Measurements from ENCODE around the gene TMPRSS11B. TPM values are rescaled to one million over a fixed set of nuclear protein-coding genes. Genes with fewer than 3 reads are reported as not detected.

Gene TMPRSS11B
- total and polyA plus RNA-seq, 2 experiments from 2014 or later, result not detected

DNA sequence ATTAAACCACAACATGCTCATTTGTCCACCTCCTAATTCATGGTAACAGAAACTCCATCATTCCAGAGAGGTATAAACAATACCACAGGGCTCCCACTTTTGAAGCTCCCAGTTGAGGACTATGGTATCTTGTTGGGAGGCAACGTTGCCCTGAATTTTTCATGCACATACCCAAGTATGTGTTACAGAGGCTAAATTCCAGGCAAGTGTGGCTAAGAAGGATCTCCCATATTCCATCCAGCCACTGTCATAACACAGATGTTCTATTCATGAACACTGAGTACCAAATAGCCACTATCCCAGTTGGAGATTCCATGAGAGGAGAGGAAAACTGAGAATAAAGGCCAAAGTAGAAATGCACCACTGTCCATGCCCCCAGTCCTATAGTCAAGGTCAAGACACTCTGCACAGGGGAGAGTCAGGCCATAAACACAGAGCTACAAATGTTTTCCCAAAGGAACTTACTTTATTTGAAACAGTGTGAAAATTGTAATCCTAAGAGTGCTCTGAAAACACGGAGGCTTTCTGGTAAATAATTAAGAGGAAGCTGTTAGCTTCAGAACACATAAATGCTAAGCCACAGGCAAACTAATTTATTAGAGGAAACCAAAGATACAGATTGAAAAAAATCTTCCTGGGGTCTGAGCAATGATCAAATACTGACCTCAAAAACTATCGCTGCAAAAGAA is 42.4 kb upstream of the TMPRSS11B start:
- Histone ChIP-seq H2AFZ (peak overlapping the region; percentile 70), H4K20me1 (replicated peaks; ENCODE audit: insufficient read depth) (no peaks in the 10 kb centered on the region), H3K4me1 (ENCODE audit: insufficient read depth) (peaks cover 15% of the 10 kb centered on the region), H3K4me2 (no peak overlapping the region), H3K36me3 (ENCODE audit: insufficient read depth) (no peaks in the 10 kb centered on the region), H3K9me2 (ENCODE audit: insufficient read depth) (no peaks in the 10 kb centered on the region), H3K79me2 (replicated peaks; ENCODE audit: insufficient read depth) (no peaks in the 10 kb centered on the region), H3K27me3 (ENCODE audit: insufficient read depth) (no peaks in the 10 kb centered on the region), H3K4me3 (no peak overlapping the region), H3F3A (replicated peaks; ENCODE audit: low read depth) (no peaks in the 10 kb centered on the region), H3K27ac (ENCODE audit: low read depth) (no peak overlapping the region)
- DNase-seq (ENCODE audit: low spot score), result no peak
- no peak for ATAC-seq
- no peak overlapping the region for H3K4me3 Mint-ChIP-seq
- peaks cover 15% of the 10 kb centered on the region for H3K9me3 Mint-ChIP-seq
- H3K27me3 Mint-ChIP-seq (ENCODE audit: insufficient read depth, low read depth, poor library complexity), result no peaks in the 10 kb centered on the region
- H3K4me1 Mint-ChIP-seq, result peaks cover 19% of the 10 kb centered on the region; the same call in 2 of the 3 replicates
- H3K27ac Mint-ChIP-seq, result no peak overlapping the region
- TF ChIP-seq EZH2phosphoT487 (IDR thresholded peaks at IDR 0.05; ENCODE audit: unreplicated experiment) (no peak), ZNF114 (CRISPR knock-in tag; IDR thresholded peaks at IDR 0.05) (no peak), POLR2AphosphoS5 (IDR thresholded peaks at IDR 0.05; ENCODE audit: low read depth) (no peak), CREB1 (CRISPR knock-in tag; IDR thresholded peaks at IDR 0.05; ENCODE audit: low read depth) (no peak), ZNF331 (CRISPR knock-in tag; IDR thresholded peaks at IDR 0.05; ENCODE audit: low read depth) (no peak)
- peaks cover 13% of the 10 kb centered on the region; the same call in 1 of the 3 replicates for H3K36me3 Mint-ChIP-seq (ENCODE audit: low read depth)

- no peak for ATAC-seq
- Mint-ChIP-seq H3K27me3 (ENCODE audit: insufficient read depth, low read depth, poor library complexity) (peaks cover 2% of the 10 kb centered on the region), H3K4me3 (no peak overlapping the region), H3K9me3 (no peaks in the 10 kb centered on the region), H3K36me3 (ENCODE audit: low read depth) (no peaks in the 10 kb centered on the region), H3K27ac (no peak overlapping the region), H3K4me1 (peaks cover 19% of the 10 kb centered on the region; the same call in 2 of the 3 replicates)
- Histone ChIP-seq H3K27me3 (ENCODE audit: insufficient read depth) (no peaks in the 10 kb centered on the region), H3K4me3 (no peak overlapping the region), H3K36me3 (ENCODE audit: insufficient read depth) (no peaks in the 10 kb centered on the region), H2AFZ (no peak overlapping the region), H3K4me1 (ENCODE audit: insufficient read depth) (peaks cover 15% of the 10 kb centered on the region), H3K9me2 (ENCODE audit: insufficient read depth) (no peaks in the 10 kb centered on the region), H3K4me2 (no peak overlapping the region), H3F3A (replicated peaks; ENCODE audit: low read depth) (no peaks in the 10 kb centered on the region), H4K20me1 (replicated peaks; ENCODE audit: insufficient read depth) (no peaks in the 10 kb centered on the region), H3K27ac (ENCODE audit: low read depth) (no peak overlapping the region), H3K79me2 (replicated peaks; ENCODE audit: insufficient read depth) (no peaks in the 10 kb centered on the region)
- no peak for DNase-seq (ENCODE audit: low spot score)
- TF ChIP-seq JUNB (IDR thresholded peaks at IDR 0.05; ENCODE audit: unreplicated experiment) (no peak), EZH2phosphoT487 (IDR thresholded peaks at IDR 0.05; ENCODE audit: unreplicated experiment) (no peak), STAT1 (IDR thresholded peaks at IDR 0.05; ENCODE audit: unreplicated experiment) (no peak), ZNF114 (CRISPR knock-in tag; IDR thresholded peaks at IDR 0.05) (no peak), NANOG (IDR thresholded peaks at IDR 0.05; ENCODE audit: borderline replicate concordance) (no peak), POLR2AphosphoS5 (IDR thresholded peaks at IDR 0.05; ENCODE audit: low read depth) (no peak), EZH2 (IDR thresholded peaks at IDR 0.05; ENCODE audit: low read depth, unreplicated experiment) (no peak), CREB1 (CRISPR knock-in tag; IDR thresholded peaks at IDR 0.05; ENCODE audit: low read depth) (no peak)
- TF ChIP-seq, protein P1, sequence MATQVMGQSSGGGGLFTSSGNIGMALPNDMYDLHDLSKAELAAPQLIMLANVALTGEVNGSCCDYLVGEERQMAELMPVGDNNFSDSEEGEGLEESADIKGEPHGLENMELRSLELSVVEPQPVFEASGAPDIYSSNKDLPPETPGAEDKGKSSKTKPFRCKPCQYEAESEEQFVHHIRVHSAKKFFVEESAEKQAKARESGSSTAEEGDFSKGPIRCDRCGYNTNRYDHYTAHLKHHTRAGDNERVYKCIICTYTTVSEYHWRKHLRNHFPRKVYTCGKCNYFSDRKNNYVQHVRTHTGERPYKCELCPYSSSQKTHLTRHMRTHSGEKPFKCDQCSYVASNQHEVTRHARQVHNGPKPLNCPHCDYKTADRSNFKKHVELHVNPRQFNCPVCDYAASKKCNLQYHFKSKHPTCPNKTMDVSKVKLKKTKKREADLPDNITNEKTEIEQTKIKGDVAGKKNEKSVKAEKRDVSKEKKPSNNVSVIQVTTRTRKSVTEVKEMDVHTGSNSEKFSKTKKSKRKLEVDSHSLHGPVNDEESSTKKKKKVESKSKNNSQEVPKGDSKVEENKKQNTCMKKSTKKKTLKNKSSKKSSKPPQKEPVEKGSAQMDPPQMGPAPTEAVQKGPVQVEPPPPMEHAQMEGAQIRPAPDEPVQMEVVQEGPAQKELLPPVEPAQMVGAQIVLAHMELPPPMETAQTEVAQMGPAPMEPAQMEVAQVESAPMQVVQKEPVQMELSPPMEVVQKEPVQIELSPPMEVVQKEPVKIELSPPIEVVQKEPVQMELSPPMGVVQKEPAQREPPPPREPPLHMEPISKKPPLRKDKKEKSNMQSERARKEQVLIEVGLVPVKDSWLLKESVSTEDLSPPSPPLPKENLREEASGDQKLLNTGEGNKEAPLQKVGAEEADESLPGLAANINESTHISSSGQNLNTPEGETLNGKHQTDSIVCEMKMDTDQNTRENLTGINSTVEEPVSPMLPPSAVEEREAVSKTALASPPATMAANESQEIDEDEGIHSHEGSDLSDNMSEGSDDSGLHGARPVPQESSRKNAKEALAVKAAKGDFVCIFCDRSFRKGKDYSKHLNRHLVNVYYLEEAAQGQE (IDR thresholded peaks at IDR 0.05; ENCODE audit: unreplicated experiment), result no peak
- TF ChIP-seq, protein P2, sequence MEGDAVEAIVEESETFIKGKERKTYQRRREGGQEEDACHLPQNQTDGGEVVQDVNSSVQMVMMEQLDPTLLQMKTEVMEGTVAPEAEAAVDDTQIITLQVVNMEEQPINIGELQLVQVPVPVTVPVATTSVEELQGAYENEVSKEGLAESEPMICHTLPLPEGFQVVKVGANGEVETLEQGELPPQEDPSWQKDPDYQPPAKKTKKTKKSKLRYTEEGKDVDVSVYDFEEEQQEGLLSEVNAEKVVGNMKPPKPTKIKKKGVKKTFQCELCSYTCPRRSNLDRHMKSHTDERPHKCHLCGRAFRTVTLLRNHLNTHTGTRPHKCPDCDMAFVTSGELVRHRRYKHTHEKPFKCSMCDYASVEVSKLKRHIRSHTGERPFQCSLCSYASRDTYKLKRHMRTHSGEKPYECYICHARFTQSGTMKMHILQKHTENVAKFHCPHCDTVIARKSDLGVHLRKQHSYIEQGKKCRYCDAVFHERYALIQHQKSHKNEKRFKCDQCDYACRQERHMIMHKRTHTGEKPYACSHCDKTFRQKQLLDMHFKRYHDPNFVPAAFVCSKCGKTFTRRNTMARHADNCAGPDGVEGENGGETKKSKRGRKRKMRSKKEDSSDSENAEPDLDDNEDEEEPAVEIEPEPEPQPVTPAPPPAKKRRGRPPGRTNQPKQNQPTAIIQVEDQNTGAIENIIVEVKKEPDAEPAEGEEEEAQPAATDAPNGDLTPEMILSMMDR (conservative IDR thresholded peaks at IDR 0.05; ENCODE audit: low read depth in 2 of 2), result no peak
Measured at GRCh38 chr4:68283714-68284113, 38.2 kb upstream of the TMPRSS11B start.

All from GM23338 (cell line).